ENCODE measurements around the gene VANGL1. TPM values are rescaled to one million over a fixed set of nuclear protein-coding genes. Genes with fewer than 3 reads are reported as not detected.

The VANGL1 gene
- 16.0 to 17.0 TPM (median 16.0 TPM) in 3 replicates for total RNA-seq

GRCh38 chr1:115641762-115642167 lies at the start of gene VANGL1:
VANGL1 (plus strand) TSS chr1:115641970; CDS start chr1:115651414, 9,444 bp downstream.
- no peaks in the 10 kb centered on the region for H3K27me3 Mint-ChIP-seq (ENCODE audit: low read depth)
- peak within 1 kb of the TSS; percentile 89 for H3K4me3 Mint-ChIP-seq
- H3K9me3 Mint-ChIP-seq: peaks cover 31% of the 10 kb centered on the region
- no peak for TF ChIP-seq CTCF (IDR thresholded peaks at IDR 0.05; ENCODE audit: unreplicated experiment)
- peak within 1 kb of the TSS; percentile 93 for H3K27ac Mint-ChIP-seq
- H3K36me3 Mint-ChIP-seq: peaks cover 4% of the 10 kb centered on the region
- H3K4me1 Mint-ChIP-seq: peaks cover 10% of the 10 kb centered on the region
- DNase-seq (ENCODE audit: low spot score in 2 of 2, unreplicated experiment in 2 of 2): peak; percentile 58 to 75

GRCh38 chr1:115592264-115592663 lies 49.5 kb upstream of the VANGL1 start:
- Mint-ChIP-seq H3K4me3 (no peak overlapping the region), H3K9me3 (peaks cover 40% of the 10 kb centered on the region), H3K27ac (no peak overlapping the region), H3K4me1 (peaks cover 10% of the 10 kb centered on the region), H3K36me3 (peaks cover 2% of the 10 kb centered on the region), H3K27me3 (ENCODE audit: low read depth) (no peaks in the 10 kb centered on the region)
- DNase-seq (ENCODE audit: low spot score in 2 of 2, unreplicated experiment in 2 of 2): no peak
- TF ChIP-seq CTCF (IDR thresholded peaks at IDR 0.05; ENCODE audit: unreplicated experiment): no peak

GRCh38 chr1:115593365-115594259 lies 48.2 kb upstream of the VANGL1 start:
- peaks cover 27% of the 10 kb centered on the region for H3K9me3 Mint-ChIP-seq
- no peaks in the 10 kb centered on the region for H3K27me3 Mint-ChIP-seq (ENCODE audit: low read depth)
- no peak overlapping the region for H3K27ac Mint-ChIP-seq
- H3K4me3 Mint-ChIP-seq: no peak overlapping the region
- no peak for DNase-seq (ENCODE audit: low spot score in 2 of 2, unreplicated experiment in 2 of 2)
- H3K4me1 Mint-ChIP-seq: peaks cover 10% of the 10 kb centered on the region
- peaks cover 2% of the 10 kb centered on the region for H3K36me3 Mint-ChIP-seq
- no peak for TF ChIP-seq CTCF (IDR thresholded peaks at IDR 0.05; ENCODE audit: unreplicated experiment)

GRCh38 chr1:115594600-115594999 lies 47.2 kb upstream of the VANGL1 start:
- H3K4me3 Mint-ChIP-seq: no peak overlapping the region
- no peaks in the 10 kb centered on the region for H3K27me3 Mint-ChIP-seq (ENCODE audit: low read depth)
- no peaks in the 10 kb centered on the region for H3K36me3 Mint-ChIP-seq
- DNase-seq (ENCODE audit: low spot score in 2 of 2, unreplicated experiment in 2 of 2): no peak
- H3K4me1 Mint-ChIP-seq: peaks cover 10% of the 10 kb centered on the region
- peaks cover 20% of the 10 kb centered on the region for H3K9me3 Mint-ChIP-seq
- TF ChIP-seq CTCF (IDR thresholded peaks at IDR 0.05; ENCODE audit: unreplicated experiment): no peak
- no peak overlapping the region for H3K27ac Mint-ChIP-seq

GRCh38 chr1:115595279-115596079 lies 46.3 kb upstream of the VANGL1 start:
- DNase-seq (ENCODE audit: low spot score in 2 of 2, unreplicated experiment in 2 of 2): peak; percentile 76 to 95

More at GRCh38 chr1:115595279-115596079, 46.3 kb upstream of the VANGL1 start:
- Mint-ChIP-seq H3K36me3 (no peaks in the 10 kb centered on the region), H3K27me3 (ENCODE audit: low read depth) (no peaks in the 10 kb centered on the region), H3K4me3 (no peak overlapping the region), H3K9me3 (peaks cover 13% of the 10 kb centered on the region), H3K27ac (no peak overlapping the region), H3K4me1 (peaks cover 10% of the 10 kb centered on the region)
- TF ChIP-seq CTCF (IDR thresholded peaks at IDR 0.05; ENCODE audit: unreplicated experiment): peak; percentile 92

Data from mesothelial cell of epicardium (in vitro differentiated cells).